MM.1S (cell line): ENCODE results near the gene MEPE.

Source experiments
- DNase-seq: peaks from one replicate; pipeline ENCODE4 v3.0.0-alpha.2; 2015
- H2AFZ ChIP-seq: fragments of 300-600 bp; sonication (generic); 2 replicates; pipeline ENCODE4 v1.6.0; 2016; ENCODE audit warnings: antibody characterized with exemption, low read length
- H3F3A ChIP-seq: fragments of 300-600 bp; sonication (generic); 2 replicates; pipeline ENCODE4 v1.6.1; 2016; ENCODE audit warnings: mild to moderate bottlenecking, antibody characterized with exemption, low read length, moderate library complexity, mixed read lengths; ENCODE audit not compliant: insufficient read depth
- H3K27ac ChIP-seq: fragments of 300-600 bp; sonication (generic); 2 replicates; pipeline ENCODE4 v1.5.1; 2016; ENCODE audit warnings: mild to moderate bottlenecking, low read length
- H3K27me3 ChIP-seq: fragments of 300-600 bp; sonication (generic); replicated peaks from 2 replicates; pipeline ENCODE4 v1.6.0; 2016; ENCODE audit warnings: low read length; ENCODE audit not compliant: insufficient read depth
- H3K36me3 ChIP-seq: fragments of 300-600 bp; sonication (generic); replicated peaks from 2 replicates; pipeline ENCODE4 v1.6.1; 2016; ENCODE audit warnings: mild to moderate bottlenecking, low read length, mixed read lengths; ENCODE audit not compliant: insufficient read depth
- H3K4me1 ChIP-seq: fragments of 300-600 bp; sonication (generic); 2 replicates; pipeline ENCODE4 v1.6.1; 2016; ENCODE audit warnings: low read length, mixed read lengths
- H3K4me2 ChIP-seq: fragments of 300-600 bp; sonication (generic); 2 replicates; pipeline ENCODE4 v1.6.0; 2016; ENCODE audit warnings: low read depth, low read length
- H3K4me3 ChIP-seq: fragments of 300-600 bp; sonication (generic); 2 replicates; pipeline ENCODE4 v1.5.1; 2016; ENCODE audit warnings: low read length, mixed read lengths
- H3K79me2 ChIP-seq: fragments of 300-600 bp; sonication (generic); 2 replicates; pipeline ENCODE4 v1.6.1; 2016; ENCODE audit warnings: mixed run types, low read length, mixed read lengths
- H3K9ac ChIP-seq: fragments of 300-600 bp; sonication (generic); 2 replicates; pipeline ENCODE4 v1.6.1; 2016; ENCODE audit warnings: low read length, mixed read lengths
- H3K9me2 ChIP-seq: fragments of 300-600 bp; sonication (generic); replicated peaks from 2 replicates; pipeline ENCODE4 v1.6.1; 2016; ENCODE audit warnings: mild to moderate bottlenecking, low read length, mixed read lengths; ENCODE audit not compliant: insufficient read depth
- H3K9me3 ChIP-seq: fragments of 300-600 bp; sonication (generic); replicated peaks from 2 replicates; pipeline ENCODE4 v1.6.1; 2016; ENCODE audit warnings: mild to moderate bottlenecking, low read length, mixed read lengths; ENCODE audit not compliant: insufficient read depth
- H4K20me1 ChIP-seq: fragments of 300-600 bp; sonication (generic); 2 replicates; pipeline ENCODE4 v1.6.1; 2016; ENCODE audit warnings: mild to moderate bottlenecking, low read length, moderate library complexity, mixed read lengths; ENCODE audit not compliant: insufficient read depth
- EZH2 ChIP-seq: fragments of 300-600 bp; sonication (generic); optimal IDR thresholded peaks from 2 replicates; pipeline ENCODE3; 2017; ENCODE audit warnings: low read depth, mild to moderate bottlenecking, antibody characterized with exemption, low read length, mixed read lengths
- EZH2phosphoT487 ChIP-seq: fragments of 300-600 bp; sonication (generic); IDR thresholded peaks from 2 replicates; pipeline ENCODE4 v1.6.1; 2018; ENCODE audit warnings: antibody characterized with exemption, low read length
- TF ChIP-seq, protein P1 (sequence below): fragments of 300-600 bp; sonication (generic); IDR thresholded peaks from 2 replicates; pipeline ENCODE4 v1.5.1; 2016; ENCODE audit warnings: antibody characterized with exemption, low read length, mixed read lengths

Gene MEPE

DNA sequence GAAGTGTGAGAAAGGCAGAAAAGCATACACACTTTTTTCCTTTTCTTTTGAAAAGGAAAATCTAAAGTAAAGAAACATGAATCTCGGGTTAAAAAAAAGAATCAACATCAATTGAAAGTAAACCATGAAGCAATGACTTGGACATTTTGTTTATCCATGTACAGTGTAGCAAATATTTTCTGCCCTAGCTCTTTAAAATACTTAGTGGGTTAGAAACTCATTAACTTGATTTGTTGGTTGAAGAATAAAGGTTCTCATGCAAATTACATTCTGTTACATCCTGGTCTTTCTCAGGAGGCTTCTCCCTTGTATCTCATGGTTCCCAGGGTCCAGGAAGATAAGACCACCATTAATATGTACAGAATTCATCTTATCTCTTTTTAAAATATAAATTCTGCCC is 9.0 kb upstream of the MEPE start:
- Histone ChIP-seq H3K27ac (no peak overlapping the region), H3K9me2 (no peaks in the 10 kb centered on the region), H3F3A (no peaks in the 10 kb centered on the region), H3K36me3 (no peaks in the 10 kb centered on the region), H3K27me3 (no peaks in the 10 kb centered on the region), H3K79me2 (no peaks in the 10 kb centered on the region), H4K20me1 (no peaks in the 10 kb centered on the region), H2AFZ (no peak overlapping the region), H3K9ac (no peak overlapping the region), H3K4me2 (no peak overlapping the region), H3K9me3 (no peaks in the 10 kb centered on the region), H3K4me3 (no peak overlapping the region), H3K4me1 (no peaks in the 10 kb centered on the region)
- no peak for TF ChIP-seq EZH2phosphoT487
- TF ChIP-seq EZH2, result no peak
- TF ChIP-seq, protein P1, sequence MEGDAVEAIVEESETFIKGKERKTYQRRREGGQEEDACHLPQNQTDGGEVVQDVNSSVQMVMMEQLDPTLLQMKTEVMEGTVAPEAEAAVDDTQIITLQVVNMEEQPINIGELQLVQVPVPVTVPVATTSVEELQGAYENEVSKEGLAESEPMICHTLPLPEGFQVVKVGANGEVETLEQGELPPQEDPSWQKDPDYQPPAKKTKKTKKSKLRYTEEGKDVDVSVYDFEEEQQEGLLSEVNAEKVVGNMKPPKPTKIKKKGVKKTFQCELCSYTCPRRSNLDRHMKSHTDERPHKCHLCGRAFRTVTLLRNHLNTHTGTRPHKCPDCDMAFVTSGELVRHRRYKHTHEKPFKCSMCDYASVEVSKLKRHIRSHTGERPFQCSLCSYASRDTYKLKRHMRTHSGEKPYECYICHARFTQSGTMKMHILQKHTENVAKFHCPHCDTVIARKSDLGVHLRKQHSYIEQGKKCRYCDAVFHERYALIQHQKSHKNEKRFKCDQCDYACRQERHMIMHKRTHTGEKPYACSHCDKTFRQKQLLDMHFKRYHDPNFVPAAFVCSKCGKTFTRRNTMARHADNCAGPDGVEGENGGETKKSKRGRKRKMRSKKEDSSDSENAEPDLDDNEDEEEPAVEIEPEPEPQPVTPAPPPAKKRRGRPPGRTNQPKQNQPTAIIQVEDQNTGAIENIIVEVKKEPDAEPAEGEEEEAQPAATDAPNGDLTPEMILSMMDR, result no peak
- no peak for DNase-seq

DNA sequence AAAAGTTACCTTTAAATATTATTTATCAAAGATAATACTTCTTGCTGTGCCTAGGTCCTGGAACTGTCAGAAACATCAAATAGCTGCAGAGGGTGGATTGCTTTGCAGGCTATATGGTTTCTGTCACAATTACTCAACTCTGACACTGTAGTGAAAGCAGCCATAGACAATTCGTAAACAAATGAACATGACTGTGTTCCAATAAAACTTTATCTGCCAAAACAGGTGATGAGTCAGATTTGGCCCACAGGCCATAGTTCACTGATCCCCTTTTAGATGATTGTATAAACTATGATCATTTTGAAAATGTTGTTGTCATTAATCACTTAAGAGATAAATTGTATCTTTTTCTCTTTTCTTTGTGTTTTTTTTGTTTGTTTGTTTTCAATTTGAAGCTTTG is 8.4 kb upstream of the MEPE start:
- no peak for TF ChIP-seq EZH2
- no peak for TF ChIP-seq EZH2phosphoT487
- TF ChIP-seq, protein P1, result no peak
- Histone ChIP-seq H3K9ac (no peak overlapping the region), H3K4me3 (no peak overlapping the region), H3K79me2 (no peaks in the 10 kb centered on the region), H3K27ac (no peak overlapping the region), H3K4me2 (no peak overlapping the region), H2AFZ (no peak overlapping the region), H3K9me2 (no peaks in the 10 kb centered on the region), H3K27me3 (no peaks in the 10 kb centered on the region), H3K4me1 (no peaks in the 10 kb centered on the region), H4K20me1 (no peaks in the 10 kb centered on the region), H3K9me3 (no peaks in the 10 kb centered on the region), H3K36me3 (no peaks in the 10 kb centered on the region), H3F3A (no peaks in the 10 kb centered on the region)
- DNase-seq, result no peak

DNA sequence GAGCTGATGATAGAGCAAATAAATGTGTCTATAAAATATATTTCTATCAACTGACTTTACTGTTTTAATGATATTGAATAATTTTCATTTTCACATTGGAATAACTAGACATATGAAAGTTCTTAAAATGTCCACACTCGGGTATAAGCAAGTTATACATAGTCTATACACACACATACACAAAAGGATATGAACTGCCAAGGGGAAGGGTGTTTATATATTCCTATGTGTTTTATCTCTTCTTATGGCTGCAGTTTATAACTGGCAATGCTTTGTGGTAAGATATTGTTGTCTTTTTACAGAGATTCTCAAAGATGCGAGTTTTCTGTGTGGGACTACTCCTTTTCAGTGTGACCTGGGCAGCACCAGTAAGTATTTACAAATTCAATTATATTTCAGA is 1.6 kb downstream of the MEPE start:
- no peak overlapping the region for H3K4me3 ChIP-seq
- no peaks in the 10 kb centered on the region for H3K27me3 ChIP-seq
- H3K4me1 ChIP-seq, result no peaks in the 10 kb centered on the region
- no peak overlapping the region for H3K4me2 ChIP-seq
- H4K20me1 ChIP-seq, result no peaks in the 10 kb centered on the region
- H3K27ac ChIP-seq, result no peak overlapping the region
- no peaks in the 10 kb centered on the region for H3K9me2 ChIP-seq
- H3F3A ChIP-seq, result no peaks in the 10 kb centered on the region
- H2AFZ ChIP-seq, result no peak overlapping the region
- DNase-seq, result no peak
- no peak overlapping the region for H3K9ac ChIP-seq
- no peaks in the 10 kb centered on the region for H3K9me3 ChIP-seq
- H3K79me2 ChIP-seq, result no peaks in the 10 kb centered on the region
- TF ChIP-seq EZH2 (no peak), EZH2phosphoT487 (no peak)
- TF ChIP-seq, protein P1, result no peak
- no peaks in the 10 kb centered on the region for H3K36me3 ChIP-seq
